GM23248 (cell line): ENCODE measurements around the gene SEMA6A. TPM values are rescaled to one million over a fixed set of nuclear protein-coding genes. Genes with fewer than 3 reads are reported as not detected.
A peak's percentile ranks its signal among the peaks of the same experiment; 100 is the strongest.

Source experiments
- DNase-seq: peaks from one replicate; pipeline ENCODE4 v3.0.0-alpha.2; 2015
- H2AFZ ChIP-seq: fragments of 200-600 bp; sonication (generic); 2 replicates; pipeline ENCODE4 v1.6.1; 2016; ENCODE audit warnings: antibody characterized with exemption
- H3F3A ChIP-seq: fragments of 200-600 bp; sonication (generic); 2 replicates; pipeline ENCODE4 v1.6.1; 2016; ENCODE audit warnings: mild to moderate bottlenecking, antibody characterized with exemption, mixed run types; ENCODE audit not compliant: insufficient read depth
- H3K27ac ChIP-seq: fragments of 200-600 bp; sonication (generic); 2 replicates; pipeline ENCODE4 v1.5.1; 2016; ENCODE audit warnings: mild to moderate bottlenecking
- H3K27me3 ChIP-seq: fragments of 200-600 bp; sonication (generic); replicated peaks from 2 replicates; pipeline ENCODE4 v1.6.1; 2016; ENCODE audit warnings: mild to moderate bottlenecking; ENCODE audit not compliant: insufficient read depth
- H3K36me3 ChIP-seq: fragments of 200-600 bp; sonication (generic); 2 replicates; pipeline ENCODE4 v1.6.1; 2016; ENCODE audit warnings: low read depth, mild to moderate bottlenecking
- H3K4me1 ChIP-seq: fragments of 200-600 bp; sonication (generic); 2 replicates; pipeline ENCODE4 v1.6.1; 2016; ENCODE audit warnings: mild to moderate bottlenecking; ENCODE audit not compliant: insufficient read depth
- H3K4me2 ChIP-seq: fragments of 200-600 bp; sonication (generic); one replicate; pipeline ENCODE4 v1.6.1; 2016; ENCODE audit warnings: mild to moderate bottlenecking; ENCODE audit not compliant: unreplicated experiment
- H3K4me3 ChIP-seq: fragments of 200-600 bp; sonication (generic); 2 replicates; pipeline ENCODE4 v1.5.1; 2016; ENCODE audit warnings: mild to moderate bottlenecking
- H3K79me2 ChIP-seq: fragments of 200-600 bp; sonication (generic); 2 replicates; pipeline ENCODE4 v1.6.1; 2016; ENCODE audit warnings: mild to moderate bottlenecking; ENCODE audit not compliant: insufficient read depth
- H3K9ac ChIP-seq: fragments of 200-600 bp; sonication (generic); 2 replicates; pipeline ENCODE4 v1.6.1; 2016; ENCODE audit warnings: mild to moderate bottlenecking
- H3K9me2 ChIP-seq: fragments of 200-600 bp; sonication (generic); 2 replicates; pipeline ENCODE4 v1.6.1; 2016; ENCODE audit warnings: mixed run types, mild to moderate bottlenecking, moderate library complexity; ENCODE audit not compliant: insufficient read depth
- H3K9me3 ChIP-seq: fragments of 200-600 bp; sonication (generic); one replicate; pipeline ENCODE4 v1.6.1; 2017; ENCODE audit warnings: low read depth
- H4K20me1 ChIP-seq: fragments of 200-600 bp; sonication (generic); 2 replicates; pipeline ENCODE4 v1.6.0; 2016; ENCODE audit not compliant: insufficient read depth
- EZH2 ChIP-seq: fragments of 200-600 bp; sonication (generic); IDR thresholded peaks from 2 replicates; pipeline ENCODE4 v1.6.1; 2018; ENCODE audit warnings: antibody characterized with exemption, mild to moderate bottlenecking; ENCODE audit not compliant: insufficient read depth, poor library complexity, severe bottlenecking
- EZH2phosphoT487 ChIP-seq: fragments of 200-600 bp; sonication (generic); IDR thresholded peaks from 2 replicates; pipeline ENCODE4 v1.6.1; 2018; ENCODE audit warnings: antibody characterized with exemption, moderate library complexity, mild to moderate bottlenecking, low read depth; ENCODE audit not compliant: insufficient read depth
- WGBS, 2 experiments: methylation state at CpG; one replicate each; pipeline ENCODE4 v1.1.6; 2015 to 2017; ENCODE audit warnings: low lambda C conversion rate in 2 of 2, low coverage in 1 of 2; ENCODE audit errors: missing lambda C conversion rate in 2 of 2; 5-methylcytosine and 5-hydroxymethylcytosine counted together
- in situ Hi-C: fragments of 300-500 bp; cut with MboI; formaldehyde crosslinking; loops from 2 replicates; pipeline ENCODE4 v1.15.0; 2020
- polyA plus RNA-seq: library from polyadenylated mRNA; unstranded; fragments of >200 nt; fragmentation: Nextera tagmentation; extraction: Ambion mirVana; gene quantifications from 2 replicates; pipeline ENCODE4 v1.2.1, GENCODE V29; 2016
- total RNA-seq: library from RNA; depleted of rRNA; stranded (reverse); fragments of >200 nt; shearing (Covaris generic); gene quantifications from 2 replicates; pipeline ENCODE4 v1.2.3, GENCODE V29; 2014

SEMA6A gene
- total and polyA plus RNA-seq, 2 experiments from 2014 or later: under 0.01 to 0.79 TPM

- H3K4me2 ChIP-seq: no peak overlapping the region
- in situ Hi-C loops: no loop called here
These were observed 2.6 kb upstream of the SEMA6A start for GRCh38 chr5:116577064-116577788.

GRCh38 chr5:116576053-116576713, 1.6 kb upstream of the SEMA6A start:
- Histone ChIP-seq H3K9me2 (no peaks in the 10 kb centered on the region), H3K9ac (no peak overlapping the region), H2AFZ (peak overlapping the region; percentile 62), H3K4me2 (peak overlapping the region; percentile 83), H3K27ac (no peak overlapping the region), H3K27me3 (peaks cover 57% of the 10 kb centered on the region), H3K79me2 (no peaks in the 10 kb centered on the region), H3K9me3 (no peaks in the 10 kb centered on the region), H3K4me3 (peak overlapping the region; percentile 76), H4K20me1 (no peaks in the 10 kb centered on the region), H3F3A (no peaks in the 10 kb centered on the region), H3K36me3 (no peaks in the 10 kb centered on the region), H3K4me1 (peaks cover 4% of the 10 kb centered on the region; the same call in 1 of the 2 replicates)
- TF ChIP-seq EZH2phosphoT487 (no peak), EZH2 (no peak)
- in situ Hi-C loops: no loop called here
- 7 to 11% methylated on average over 26 to 44 of the region's 44 CpGs for WGBS, 2 experiments
- peak; percentile 63 for DNase-seq

More at GRCh38 chr5:116577064-116577788, 2.6 kb upstream of the SEMA6A start:
- DNase-seq: no peak
- Histone ChIP-seq H3K27ac (no peak overlapping the region), H2AFZ (no peak overlapping the region), H3K9ac (no peak overlapping the region), H3K9me2 (no peaks in the 10 kb centered on the region), H3K27me3 (peaks cover 55% of the 10 kb centered on the region), H3K4me1 (peaks cover 4% of the 10 kb centered on the region; the same call in 1 of the 2 replicates), H3F3A (no peaks in the 10 kb centered on the region), H3K4me3 (no peak overlapping the region), H3K36me3 (no peaks in the 10 kb centered on the region), H3K79me2 (no peaks in the 10 kb centered on the region), H3K9me3 (no peaks in the 10 kb centered on the region), H4K20me1 (no peaks in the 10 kb centered on the region)
- no peak for TF ChIP-seq EZH2phosphoT487
- TF ChIP-seq EZH2: no peak
- WGBS, 2 experiments: 68 to 74% methylated on average over 12 of the region's 12 CpGs

- Histone ChIP-seq H3K27ac (no peak overlapping the region), H3K79me2 (no peaks in the 10 kb centered on the region), H3K9me2 (no peaks in the 10 kb centered on the region), H3K4me3 (peak overlapping the region; percentile 76), H3K27me3 (peaks cover 56% of the 10 kb centered on the region), H3K9me3 (no peaks in the 10 kb centered on the region), H3K36me3 (no peaks in the 10 kb centered on the region), H4K20me1 (no peaks in the 10 kb centered on the region), H3F3A (no peaks in the 10 kb centered on the region), H3K4me2 (peak overlapping the region; percentile 83), H3K9ac (no peak overlapping the region), H2AFZ (peak overlapping the region; percentile 84; the same call in 1 of the 2 replicates), H3K4me1 (peaks cover 4% of the 10 kb centered on the region; the same call in 1 of the 2 replicates)
- 1 to 2% methylated on average over 33 of the region's 33 CpGs for WGBS, 2 experiments
- peak; percentile 20 for DNase-seq
- TF ChIP-seq EZH2phosphoT487: no peak
- peak; percentile 82 for TF ChIP-seq EZH2
- in situ Hi-C loops: no loop called here
These were observed 866 bp upstream of the SEMA6A start for GRCh38 chr5:116575326-116576052.

GRCh38 chr5:116573702-116574366, 789 bp downstream of the SEMA6A start:
- H3K27ac ChIP-seq: no peak overlapping the region
- no peaks in the 10 kb centered on the region for H3F3A ChIP-seq
- DNase-seq: peak; percentile 35
- peaks cover 4% of the 10 kb centered on the region; the same call in 1 of the 2 replicates for H3K4me1 ChIP-seq
- H3K27me3 ChIP-seq: peaks cover 56% of the 10 kb centered on the region
- H2AFZ ChIP-seq: peak overlapping the region; percentile 84
- no peaks in the 10 kb centered on the region for H4K20me1 ChIP-seq
- no peaks in the 10 kb centered on the region for H3K36me3 ChIP-seq
- in situ Hi-C loops: no loop called here
- no peaks in the 10 kb centered on the region for H3K9me2 ChIP-seq
- H3K4me2 ChIP-seq: peak overlapping the region; percentile 83
- peak overlapping the region; percentile 76 for H3K4me3 ChIP-seq
- H3K79me2 ChIP-seq: no peaks in the 10 kb centered on the region
- H3K9ac ChIP-seq: no peak overlapping the region
- no peaks in the 10 kb centered on the region for H3K9me3 ChIP-seq
- WGBS, 2 experiments: 3 to 4% methylated on average over 55 to 61 of the region's 61 CpGs
- no peak; the same call in 1 of the 2 replicates for TF ChIP-seq EZH2phosphoT487
- peak; percentile 64 for TF ChIP-seq EZH2
